Fibroblast of mammary gland (primary cell): Measurements from ENCODE around the gene MAK.
"Not testable (repeated sequence)": the region's sequence is repeated elsewhere in the genome, so short reads cannot be mapped to it uniquely, and the experiment has no call there.

Experiments used
- DNase-seq: peaks from one replicate; pipeline ENCODE4 v3.0.0-alpha.2; 2010; ENCODE audit warnings: low read depth
- H3K4me3 ChIP-seq: 2 replicates; pipeline ENCODE4 v1.5.1; 2011; ENCODE audit warnings: low read depth, mild to moderate bottlenecking, low read length, moderate library complexity; ENCODE audit not compliant: control insufficient read depth
- CTCF ChIP-seq: conservative IDR thresholded peaks from 2 replicates; pipeline ENCODE4 v1.5.1; 2011; ENCODE audit warnings: low read depth, low read length, inconsistent platforms; ENCODE audit not compliant: control insufficient read depth, insufficient read depth

MAK gene

GRCh38 chr6:10778230-10778629, 60.1 kb downstream of the MAK start:
- no peak overlapping the region for H3K4me3 ChIP-seq
- no peak for DNase-seq
- TF ChIP-seq CTCF, result no peak

- no peak for DNase-seq
- TF ChIP-seq CTCF, result no peak
- no peak overlapping the region for H3K4me3 ChIP-seq
These were observed 66.9 kb downstream of the MAK start for GRCh38 chr6:10771371-10771894.

- H3K4me3 ChIP-seq, result no peak overlapping the region
- DNase-seq, result no peak
- no peak for TF ChIP-seq CTCF
These were observed 68.9 kb downstream of the MAK start for GRCh38 chr6:10769419-10769818.

- peak; percentile 68 for DNase-seq
- H3K4me3 ChIP-seq, result no peak overlapping the region
- no peak for TF ChIP-seq CTCF
These were observed 75.3 kb downstream of the MAK start for GRCh38 chr6:10763006-10763405.

GRCh38 chr6:10759884-10760329, 78.4 kb downstream of the MAK start:
- H3K4me3 ChIP-seq, result no peak overlapping the region
- TF ChIP-seq CTCF, result no peak
- peak; percentile 96 for DNase-seq

- peak; percentile 91 for DNase-seq
- TF ChIP-seq CTCF, result peak; percentile 67
- no peak overlapping the region for H3K4me3 ChIP-seq
These were observed 79.0 kb downstream of the MAK start for GRCh38 chr6:10759312-10759839.

- no peak for TF ChIP-seq CTCF
- H3K4me3 ChIP-seq, result no peak overlapping the region
- DNase-seq, result no peak
These were observed 82.3 kb downstream of the MAK start for GRCh38 chr6:10756085-10756484.

GRCh38 chr6:10751757-10752156, 86.6 kb downstream of the MAK start:
- DNase-seq, H3K4me3 ChIP-seq: not testable (repeated sequence)

GRCh38 chr6:10750568-10750967, 87.8 kb downstream of the MAK start:
- not testable (repeated sequence) for DNase-seq

More at GRCh38 chr6:10750568-10750967, 87.8 kb downstream of the MAK start:
- not testable (repeated sequence) for H3K4me3 ChIP-seq
